ENCODE data around the gene PRDX2.
A peak's percentile ranks its signal among the peaks of the same experiment; 100 is the strongest.

DNA sequence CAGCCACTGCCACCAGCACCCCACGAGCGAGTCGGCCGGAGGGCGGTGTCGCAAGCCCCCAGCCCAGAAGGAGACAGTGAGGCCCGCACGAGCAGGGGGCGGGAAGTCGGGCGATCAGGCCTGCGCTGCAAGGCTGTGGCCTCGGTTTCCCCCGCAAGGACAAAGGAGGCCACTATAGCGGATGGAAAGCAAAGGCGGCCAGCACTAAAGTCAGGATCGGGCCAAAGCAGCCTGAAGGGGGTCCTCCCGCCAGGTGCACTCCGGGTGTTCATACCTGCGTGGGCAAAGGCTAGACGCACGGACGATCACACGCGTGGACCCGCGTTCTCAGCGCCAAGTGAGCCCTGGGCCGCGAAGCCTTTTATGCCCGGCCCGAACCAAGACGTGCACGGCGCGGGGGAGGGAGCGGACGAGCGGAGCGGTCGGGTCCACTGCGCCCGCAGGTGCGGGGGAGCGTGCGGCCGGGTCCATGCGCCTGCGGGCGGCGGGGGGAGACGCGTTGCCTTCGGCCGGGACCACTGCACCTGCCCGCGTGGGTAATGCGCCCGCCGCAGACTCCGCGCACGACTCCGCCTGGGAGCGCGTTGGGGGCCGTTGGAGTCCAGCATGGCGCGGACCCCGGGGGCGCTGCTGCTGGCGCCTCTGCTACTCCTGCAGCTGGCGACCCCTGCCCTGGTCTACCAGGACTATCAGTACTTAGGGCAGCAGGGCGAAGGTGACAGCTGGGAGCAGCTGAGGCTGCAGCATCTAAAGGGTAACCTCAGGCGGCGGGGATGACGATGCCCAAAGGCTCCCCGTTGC is at the start of gene PRDX2, which contains the start of gene THSD8:
- TF ChIP-seq CTCF (IDR thresholded peaks at IDR 0.05) = peak in 1 of 3 donors; percentile 10
- TF ChIP-seq POLR2A (IDR thresholded peaks at IDR 0.05) = no peak
